NCI-H748 (cell line): ENCODE data around the gene LRCH3.

Source experiments
- DNase-seq: peaks from one replicate; lab custom pipeline; 2025; ENCODE audit not compliant: unreplicated experiment; lab: John Stamatoyannopoulos, UW

LRCH3 gene

GRCh38 chr3:197833930-197834715, 43.1 kb downstream of the LRCH3 start:
- DNase-seq, result no peak

DNA sequence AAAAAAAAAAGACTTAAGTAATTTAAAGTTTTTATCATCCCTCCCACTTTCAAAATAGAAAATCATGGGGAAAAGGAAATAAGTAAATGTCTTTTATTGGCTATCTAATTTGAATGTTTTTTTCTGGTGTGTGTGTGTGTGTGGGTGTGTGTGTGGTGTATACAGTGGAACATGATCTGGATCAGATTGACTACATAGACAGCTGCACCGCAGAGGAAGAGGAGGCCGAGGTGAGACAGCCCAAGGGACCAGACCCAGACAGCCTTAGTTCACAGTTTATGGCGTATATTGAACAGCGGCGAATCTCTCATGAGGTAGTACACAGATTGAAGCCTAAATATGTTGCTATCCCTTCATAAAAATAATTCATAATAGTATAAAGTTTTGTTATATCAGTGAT, 44.5 kb downstream of the LRCH3 start:
- no peak for DNase-seq

DNA sequence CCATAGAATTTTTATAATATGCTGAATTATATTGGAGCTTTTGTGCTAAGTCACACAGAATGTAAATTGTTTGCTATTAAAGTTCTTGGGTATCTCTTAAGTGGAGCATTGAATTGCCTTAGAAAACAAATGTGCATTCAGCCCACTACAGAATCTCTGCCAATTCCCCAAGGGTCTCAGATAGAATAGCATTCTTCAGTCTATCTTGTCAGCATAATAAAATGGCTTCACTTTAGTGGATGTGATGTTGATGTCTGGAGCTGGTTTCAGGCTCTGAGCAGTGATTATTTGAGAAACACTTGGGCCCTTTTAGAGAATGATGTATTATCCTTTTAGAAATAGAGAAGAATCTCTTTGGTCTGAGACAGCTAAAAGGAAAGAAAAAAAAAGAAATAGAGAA, 45.2 kb downstream of the LRCH3 start:
- no peak for DNase-seq

DNA sequence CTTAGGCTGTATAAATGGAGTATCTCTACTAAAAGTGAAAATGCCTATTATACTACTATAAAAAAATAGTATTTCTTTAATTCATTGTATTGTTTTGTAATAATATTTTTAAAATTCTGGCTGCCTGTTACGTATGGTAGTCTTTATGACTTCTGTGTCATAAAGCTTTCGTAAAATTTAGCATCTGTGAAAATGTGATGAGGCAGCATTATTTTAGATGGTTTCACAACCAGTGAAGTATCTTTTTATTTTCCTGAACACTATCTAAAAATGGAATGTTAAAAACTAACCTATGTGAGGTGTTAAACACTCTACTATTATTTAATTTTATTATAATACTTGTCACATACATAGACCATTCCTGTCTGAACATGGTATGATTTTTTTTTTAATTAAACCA, 46.2 kb downstream of the LRCH3 start:
- no peak for DNase-seq

- DNase-seq, result no peak
These were observed 50.7 kb downstream of the LRCH3 start for GRCh38 chr3:197841789-197842188.

DNA sequence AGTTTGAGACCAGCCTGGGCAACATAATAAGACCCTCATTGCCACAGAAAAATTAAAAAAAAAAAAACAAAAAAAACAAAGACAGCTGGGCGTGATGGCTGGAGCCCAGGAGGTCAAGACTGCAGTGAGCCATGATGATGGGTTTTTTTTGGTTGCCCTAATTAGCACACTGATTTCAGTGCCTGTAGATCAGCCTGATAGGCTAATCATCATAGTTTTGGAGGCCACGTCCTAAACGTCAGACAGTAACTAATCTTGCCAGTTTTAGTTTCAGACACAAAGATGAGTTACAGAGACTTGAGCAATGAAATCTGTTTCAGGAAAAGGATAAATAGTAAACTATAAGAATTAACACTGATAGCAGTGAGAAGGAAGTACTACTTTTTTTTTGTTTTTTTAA, 55.4 kb downstream of the LRCH3 start:
- no peak for DNase-seq

- no peak for DNase-seq
These were observed 56.9 kb downstream of the LRCH3 start for GRCh38 chr3:197847866-197848401.

GRCh38 chr3:197854596-197855343, 63.7 kb downstream of the LRCH3 start:
- DNase-seq, result no peak

DNA sequence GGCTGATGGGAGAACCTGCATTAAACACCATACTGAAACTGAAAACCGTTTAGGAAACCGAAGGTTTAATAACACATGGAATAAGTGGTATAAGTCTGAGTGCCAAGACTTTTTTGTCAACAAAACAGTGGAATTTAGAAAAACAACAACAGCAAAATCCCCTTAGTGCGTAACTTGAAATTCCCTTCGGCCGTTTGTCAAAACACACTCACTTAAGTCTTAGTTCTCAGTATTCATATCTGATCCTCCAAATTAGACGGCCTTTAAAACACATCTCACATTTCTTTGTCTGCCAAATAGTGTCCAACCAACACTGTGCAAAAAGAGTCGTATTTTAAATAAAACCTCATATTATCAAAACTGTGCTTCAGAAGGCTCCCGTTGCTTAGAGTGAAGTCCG, 64.5 kb downstream of the LRCH3 start:
- no peak for DNase-seq

GRCh38 chr3:197856199-197856816, 65.3 kb downstream of the LRCH3 start:
- no peak for DNase-seq

DNA sequence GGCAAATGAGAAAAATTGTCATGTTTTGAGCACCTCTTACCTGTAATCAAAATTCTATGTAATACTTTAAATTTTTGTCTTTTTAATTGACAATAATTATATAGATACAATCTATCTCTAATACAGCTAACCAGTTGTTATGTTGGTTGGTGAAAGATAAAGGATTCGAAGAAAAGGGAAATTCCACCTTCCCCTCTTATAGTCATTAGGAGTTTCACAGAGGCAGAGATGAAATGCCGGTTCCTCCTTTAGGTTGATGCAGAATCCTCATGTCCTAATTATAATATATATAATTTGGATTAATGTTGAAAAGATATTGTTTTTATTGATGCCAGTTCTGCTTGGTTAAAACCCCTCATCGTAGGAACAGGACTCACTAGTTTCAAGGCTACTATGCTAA, 67.1 kb downstream of the LRCH3 start:
- no peak for DNase-seq

GRCh38 chr3:197858598-197858997, 67.5 kb downstream of the LRCH3 start:
- DNase-seq, result no peak

GRCh38 chr3:197866035-197866434, 75.0 kb downstream of the LRCH3 start:
- DNase-seq, result no peak

GRCh38 chr3:197873329-197873728, 82.3 kb downstream of the LRCH3 start:
- DNase-seq, result no peak

DNA sequence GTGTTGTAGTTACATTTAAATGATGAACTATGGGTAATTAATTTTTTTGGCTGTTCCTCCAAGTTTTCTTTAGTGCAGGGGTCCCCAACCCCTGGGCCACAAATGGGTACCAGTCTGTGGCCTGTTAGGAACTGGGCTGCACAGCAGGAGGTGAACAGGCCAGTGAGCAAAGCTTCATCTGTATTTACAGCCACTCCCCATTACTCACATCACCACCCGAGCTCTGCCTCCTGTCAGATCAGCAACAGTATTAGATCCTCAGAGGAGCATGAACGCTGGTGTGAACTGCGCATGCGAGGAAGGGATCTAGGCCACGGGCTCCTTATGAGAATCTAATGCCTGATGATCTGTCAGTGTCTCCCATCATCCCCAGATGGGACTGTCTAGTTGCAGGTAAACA, 83.0 kb downstream of the LRCH3 start:
- DNase-seq, result no peak

DNA sequence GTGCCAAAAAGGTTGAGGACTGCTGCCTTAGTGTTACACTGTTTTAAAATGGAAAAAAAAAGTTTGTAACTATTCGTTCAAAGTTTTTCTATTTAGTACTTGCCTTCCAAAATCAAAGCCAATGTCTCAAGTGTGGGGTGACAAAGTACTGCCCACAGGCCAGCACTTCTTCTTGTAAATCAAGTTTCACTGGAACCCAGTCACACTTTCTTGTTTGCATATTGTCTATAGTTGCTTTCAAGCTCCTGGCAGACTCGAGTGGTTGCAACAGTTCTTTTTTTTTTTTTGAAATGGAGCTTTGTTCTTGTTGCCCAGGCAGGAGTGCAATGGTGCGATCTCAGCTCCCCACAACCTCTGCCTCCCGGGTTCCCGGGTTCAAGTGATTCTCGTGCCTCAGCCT, 83.6 kb downstream of the LRCH3 start:
- no peak for DNase-seq

- no peak for DNase-seq
These were observed 86.8 kb downstream of the LRCH3 start for GRCh38 chr3:197877902-197878301.

- DNase-seq, result no peak
These were observed 87.4 kb downstream of the LRCH3 start for GRCh38 chr3:197878427-197878826.

GRCh38 chr3:197880491-197881269, 89.6 kb downstream of the LRCH3 start:
- DNase-seq, result no peak

- DNase-seq, result no peak
These were observed 90.4 kb downstream of the LRCH3 start for GRCh38 chr3:197881270-197881969.

DNA sequence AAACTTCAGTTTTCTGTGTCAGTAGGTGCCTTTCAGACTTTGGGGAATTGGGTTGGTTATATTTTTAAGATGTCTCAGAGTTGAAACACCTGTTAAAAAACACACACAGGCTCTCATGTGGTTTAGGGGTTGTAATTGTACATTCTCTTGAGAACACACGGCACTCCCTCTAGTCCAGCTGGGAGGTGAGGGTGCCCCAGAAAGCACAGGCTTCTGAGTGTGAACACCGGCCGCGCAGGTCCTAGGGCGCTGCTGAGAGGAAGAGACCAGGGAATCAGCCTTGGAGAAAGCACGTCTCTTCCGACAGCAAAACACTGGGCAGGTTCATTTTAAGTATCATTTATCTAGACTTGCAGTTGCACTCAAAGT, 90.9 kb downstream of the LRCH3 start:
- DNase-seq, result no peak
